OCI-LY1 (cell line): ENCODE data around the gene AATK.

Experiments
- CTCF ChIP-seq: fragments of 200-600 bp; sonication (generic), shearing (Covaris generic); IDR thresholded peaks from 2 replicates; pipeline ENCODE4 v1.5.1; 2017; ENCODE audit warnings: mild to moderate bottlenecking, antibody characterized with exemption, low read length, moderate library complexity, mixed read lengths
- EZH2 ChIP-seq: fragments of 200-600 bp; sonication (generic), shearing (Covaris generic); IDR thresholded peaks from 2 replicates; pipeline ENCODE4 v1.8.0; 2017; ENCODE audit warnings: borderline replicate concordance, mixed run types, mild to moderate bottlenecking, antibody characterized with exemption, low read length, moderate library complexity, mixed read lengths

- TF ChIP-seq CTCF (no peak), EZH2 (no peak)
Observed at GRCh38 chr17:81109957-81110356, 56.1 kb downstream of the AATK start.
